GM12878 (cell line): Measurements from ENCODE around the gene ANKRD55. TPM values are rescaled to one million over a fixed set of nuclear protein-coding genes. Genes with fewer than 3 reads are reported as not detected.
"Not testable (repeated sequence)": the region's sequence is repeated elsewhere in the genome, so short reads cannot be mapped to it uniquely, and the experiment has no call there.

Experiments
- ATAC-seq: fragments of 200-7000 bp; cut with Tn5 transposase; 3 replicates; pipeline ENCODE4 v1.9.1; 2020; ENCODE audit warnings: mild to moderate bottlenecking, moderate library complexity
- BruUV-seq: library from RNA; stranded (reverse); fragments of 400-500 nt; replicated peaks from 2 replicates; lab custom pipeline; 2021; lab: Mats Ljungman, UMichigan
- CTCF ChIA-PET: fragments of 300-600 bp; sonication (Branson Sonifier 250); formaldehyde crosslinking; extraction: SDS; loops from one replicate; lab custom pipeline; 2021; ENCODE audit warnings: inconsistent platforms; lab: Yijun Ruan, JAX
- POLR2A ChIA-PET: fragments of 350-600 bp; formaldehyde crosslinking; extraction: SDS; loops from one replicate; lab custom pipeline; 2021; ENCODE audit warnings: inconsistent platforms; lab: Charles Lee
- RAD21 ChIA-PET: fragments of 300-600 bp; sonication (Branson Sonifier 250); formaldehyde crosslinking; loops from one replicate; lab custom pipeline; 2023; ENCODE audit warnings: antibody characterized with exemption; ENCODE audit not compliant: unreplicated experiment; lab: Charles Lee
- SMC1A ChIA-PET: fragments of 300-600 bp; sonication (Branson Sonifier 250); formaldehyde crosslinking; loops from one replicate; lab custom pipeline; 2023; ENCODE audit not compliant: unreplicated experiment, uncharacterized antibody; lab: Charles Lee
- DNase-seq: peaks from one replicate; pipeline ENCODE4 v3.0.0-alpha.2; 2011; ENCODE audit warnings: low read depth, low spot score
- FAIRE-seq: peaks from 3 replicates; lab custom pipeline; 2011; peaks lifted over from hg19 to GRCh38; lab: Jason Lieb, UNC
- H2AFZ ChIP-seq: 2 replicates; pipeline ENCODE4 v1.6.0; 2011; ENCODE audit warnings: low read depth, low read length, control low read depth; ENCODE audit not compliant: control insufficient read depth
- H3K27ac ChIP-seq: 2 replicates; pipeline ENCODE4 v1.5.1; 2011; ENCODE audit warnings: control low read depth; ENCODE audit not compliant: control insufficient read depth, insufficient read depth
- H3K27me3 ChIP-seq, 2 experiments: replicated peaks in 1 of 2; 2 replicates each; pipeline versions ENCODE4 v1.6.0 to v1.6.1; 2011; ENCODE audit warnings: low read length in 1 of 2; ENCODE audit not compliant: control insufficient read depth in 2 of 2, insufficient read depth in 2 of 2
- H3K36me3 ChIP-seq, 2 experiments: 2 replicates each; pipeline ENCODE4 v1.5.1; 2011; ENCODE audit warnings: low read length in 1 of 2; ENCODE audit not compliant: control insufficient read depth in 2 of 2, insufficient read depth in 2 of 2
- H3K4me1 ChIP-seq: 2 replicates; pipeline ENCODE4 v1.6.1; 2011; ENCODE audit warnings: mild to moderate bottlenecking, low read length, moderate library complexity, mixed read lengths; ENCODE audit not compliant: control insufficient read depth, insufficient read depth
- H3K4me2 ChIP-seq: 2 replicates; pipeline ENCODE4 v1.6.0; 2011; ENCODE audit warnings: control low read depth; ENCODE audit not compliant: control insufficient read depth, insufficient read depth
- H3K4me3 ChIP-seq: fragments of 200-600 bp; sonication (generic); 2 replicates; pipeline ENCODE4 v1.5.1; 2016
- H3K79me2 ChIP-seq: 2 replicates; pipeline ENCODE4 v1.6.0; 2011; ENCODE audit warnings: low read length; ENCODE audit not compliant: control insufficient read depth, insufficient read depth
- H3K9ac ChIP-seq: 2 replicates; pipeline ENCODE4 v1.8.0; 2011; ENCODE audit warnings: low read length, control low read depth, mixed read lengths; ENCODE audit not compliant: control insufficient read depth, insufficient read depth
- H3K9me3 ChIP-seq: replicated peaks from 3 replicates; pipeline ENCODE4 v1.5.1; 2011; ENCODE audit warnings: mild to moderate bottlenecking, low read length; ENCODE audit not compliant: control insufficient read depth, insufficient read depth
- H4K20me1 ChIP-seq: 2 replicates; pipeline ENCODE4 v1.6.0; 2011; ENCODE audit not compliant: control insufficient read depth, insufficient read depth
- ATF3 ChIP-seq: IDR thresholded peaks from 2 replicates; pipeline ENCODE4 v1.6.1; 2011; ENCODE audit warnings: low read depth, mild to moderate bottlenecking, low read length, moderate library complexity, borderline replicate concordance; ENCODE audit errors: extremely low read depth
- ATF7 ChIP-seq: fragments of 450-650 bp; IDR thresholded peaks from 2 replicates; pipeline ENCODE4 v1.6.1; 2016; ENCODE audit warnings: low read depth, mild to moderate bottlenecking
- BHLHE40 ChIP-seq, 2 experiments: fragments of 450-650 bp in 1 of 2; IDR thresholded peaks; 2 replicates each; pipeline ENCODE4 v1.6.1; 2011 to 2017; ENCODE audit warnings: low read depth in 2 of 2, borderline replicate concordance in 1 of 2, improper control_type of control experiment in 1 of 2, low read length in 1 of 2, mild to moderate bottlenecking in 1 of 2
- HDGF ChIP-seq: fragments of 450-650 bp; IDR thresholded peaks from 2 replicates; pipeline ENCODE4 v1.6.1; 2016; ENCODE audit warnings: antibody characterized with exemption
- IRF4 ChIP-seq: IDR thresholded peaks from 2 replicates; pipeline ENCODE4 v1.6.1; 2011; ENCODE audit warnings: low read depth, low read length
- JUND ChIP-seq: IDR thresholded peaks from 2 replicates; pipeline ENCODE4 v1.6.1; 2012; ENCODE audit warnings: low read depth, mild to moderate bottlenecking, low read length, improper control_type of control experiment, moderate library complexity
- SMARCA5 ChIP-seq: fragments of 450-650 bp; IDR thresholded peaks from 2 replicates; pipeline ENCODE4 v1.6.1; 2017; ENCODE audit warnings: mild to moderate bottlenecking
- SMC3 ChIP-seq: IDR thresholded peaks from 2 replicates; pipeline ENCODE4 v1.6.1; 2011; ENCODE audit warnings: low read length, improper control_type of control experiment, borderline replicate concordance
- SPI1 ChIP-seq: IDR thresholded peaks from 2 replicates; pipeline ENCODE4 v1.6.1; 2011; ENCODE audit warnings: low read depth, mild to moderate bottlenecking, low read length, moderate library complexity, borderline replicate concordance; ENCODE audit not compliant: insufficient read depth
- STAT3 ChIP-seq: IDR thresholded peaks from 2 replicates; pipeline ENCODE4 v1.6.1; 2011; ENCODE audit warnings: low read depth, low read length, improper control_type of control experiment
- TCF7 ChIP-seq: IDR thresholded peaks from 2 replicates; pipeline ENCODE4 v1.6.1; 2014; ENCODE audit warnings: antibody characterized with exemption, borderline replicate concordance
- ZNF217 ChIP-seq: fragments of 450-650 bp; IDR thresholded peaks from 2 replicates; pipeline ENCODE4 v1.6.1; 2017; ENCODE audit warnings: antibody characterized with exemption, mild to moderate bottlenecking
- ZNF24 ChIP-seq: fragments of 450-650 bp; IDR thresholded peaks from 2 replicates; pipeline ENCODE4 v1.6.1; 2017; ENCODE audit warnings: antibody characterized with exemption, mild to moderate bottlenecking
- in situ Hi-C: fragments of 300-500 bp; cut with MboI; formaldehyde crosslinking; loops from 9 replicates; pipeline ENCODE4 v1.14.3; 2018; ENCODE audit warnings: mixed read lengths
- intact Hi-C: fragments of 100-400 bp; cut with micrococcal nuclease; formaldehyde crosslinking; loops from one replicate; pipeline ENCODE4 v1.14.2; 2022; ENCODE audit not compliant: unreplicated experiment
- polyA plus RNA-seq, 11 experiments: library from polyadenylated mRNA; depleted of rRNA in 4 of 11; unstranded in 6 of 11; stranded (reverse) in 5 of 11; fragments of >200 nt; fragmentation: Nextera tagmentation in 4 of 11; fragmentation: Illumina TruSeq in 1 of 11; extraction: Ambion mirVana in 4 of 11; extraction: Trizol in 1 of 11; gene quantifications; 1 replicate in 1 of 11; 2 replicates in 10 of 11; pipeline versions ENCODE4 v1.2.1 to v1.2.3, GENCODE V29; 2011 to 2016; ENCODE audit warnings: inconsistent platforms in 2 of 11, missing spikeins in 2 of 11, low read depth in 1 of 11
- total RNA-seq, 4 experiments: library from RNA; depleted of rRNA in 3 of 4; stranded (reverse); fragments of >200 nt in 3 of 4; fragmentation: Illumina TruSeq in 1 of 4; extraction: Trizol in 1 of 4; gene quantifications; 2 replicates each; pipeline versions ENCODE4 v1.2.1 to v1.2.3, GENCODE V29; 2013 to 2021
- TF ChIP-seq, protein P1 (sequence below): fragments of 450-650 bp; IDR thresholded peaks from 2 replicates; pipeline ENCODE4 v1.6.1; 2016; ENCODE audit warnings: mild to moderate bottlenecking, moderate library complexity, borderline replicate concordance
- TF ChIP-seq, protein P2 (sequence below): fragments of 450-650 bp; IDR thresholded peaks from 2 replicates; pipeline ENCODE4 v1.6.1; 2016; ENCODE audit warnings: mild to moderate bottlenecking

The ANKRD55 gene
- total and polyA plus RNA-seq, 10 of the 15 experiments (the other 5 are each of a cell fraction or from before 2014, with no cell fraction given), result 0.04 TPM; not detected in 9

DNA sequence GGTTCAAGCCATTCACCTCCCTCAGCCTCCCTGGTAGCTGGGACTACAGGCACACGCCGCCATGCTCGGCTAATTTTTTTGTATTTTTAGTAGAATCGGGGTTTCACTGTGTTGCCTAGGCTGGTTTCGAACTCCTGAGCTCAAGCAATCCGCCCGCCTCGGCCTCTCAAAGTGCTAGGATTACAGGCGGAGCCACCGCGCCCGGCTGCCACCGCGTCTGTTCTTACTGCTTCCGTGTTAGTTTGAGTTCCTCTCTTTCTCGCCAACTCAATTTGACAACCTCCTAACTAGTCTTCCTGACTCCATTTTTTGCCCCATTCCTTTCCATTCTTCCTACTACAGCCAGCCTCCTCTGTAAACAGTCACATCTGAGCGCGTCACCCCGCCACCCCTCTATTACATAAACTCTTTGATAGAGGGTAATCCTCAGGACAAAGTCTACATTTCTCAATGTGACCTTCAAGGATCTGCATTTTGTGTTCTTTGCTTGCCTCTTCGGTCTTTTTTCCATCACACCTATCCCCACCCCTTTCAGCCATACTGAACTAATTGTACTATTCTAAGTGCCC lies 149.8 kb downstream of the ANKRD55 start (continued):
- TF ChIP-seq ATF3 (no peak), BHLHE40 (IDR thresholded peaks at IDR 0.05; ENCODE audit: borderline replicate concordance in 1 of 2, low read depth in 2 of 2, low read length in 1 of 2) (no peak), TCF7 (no peak)
- TF ChIP-seq, protein P1, sequence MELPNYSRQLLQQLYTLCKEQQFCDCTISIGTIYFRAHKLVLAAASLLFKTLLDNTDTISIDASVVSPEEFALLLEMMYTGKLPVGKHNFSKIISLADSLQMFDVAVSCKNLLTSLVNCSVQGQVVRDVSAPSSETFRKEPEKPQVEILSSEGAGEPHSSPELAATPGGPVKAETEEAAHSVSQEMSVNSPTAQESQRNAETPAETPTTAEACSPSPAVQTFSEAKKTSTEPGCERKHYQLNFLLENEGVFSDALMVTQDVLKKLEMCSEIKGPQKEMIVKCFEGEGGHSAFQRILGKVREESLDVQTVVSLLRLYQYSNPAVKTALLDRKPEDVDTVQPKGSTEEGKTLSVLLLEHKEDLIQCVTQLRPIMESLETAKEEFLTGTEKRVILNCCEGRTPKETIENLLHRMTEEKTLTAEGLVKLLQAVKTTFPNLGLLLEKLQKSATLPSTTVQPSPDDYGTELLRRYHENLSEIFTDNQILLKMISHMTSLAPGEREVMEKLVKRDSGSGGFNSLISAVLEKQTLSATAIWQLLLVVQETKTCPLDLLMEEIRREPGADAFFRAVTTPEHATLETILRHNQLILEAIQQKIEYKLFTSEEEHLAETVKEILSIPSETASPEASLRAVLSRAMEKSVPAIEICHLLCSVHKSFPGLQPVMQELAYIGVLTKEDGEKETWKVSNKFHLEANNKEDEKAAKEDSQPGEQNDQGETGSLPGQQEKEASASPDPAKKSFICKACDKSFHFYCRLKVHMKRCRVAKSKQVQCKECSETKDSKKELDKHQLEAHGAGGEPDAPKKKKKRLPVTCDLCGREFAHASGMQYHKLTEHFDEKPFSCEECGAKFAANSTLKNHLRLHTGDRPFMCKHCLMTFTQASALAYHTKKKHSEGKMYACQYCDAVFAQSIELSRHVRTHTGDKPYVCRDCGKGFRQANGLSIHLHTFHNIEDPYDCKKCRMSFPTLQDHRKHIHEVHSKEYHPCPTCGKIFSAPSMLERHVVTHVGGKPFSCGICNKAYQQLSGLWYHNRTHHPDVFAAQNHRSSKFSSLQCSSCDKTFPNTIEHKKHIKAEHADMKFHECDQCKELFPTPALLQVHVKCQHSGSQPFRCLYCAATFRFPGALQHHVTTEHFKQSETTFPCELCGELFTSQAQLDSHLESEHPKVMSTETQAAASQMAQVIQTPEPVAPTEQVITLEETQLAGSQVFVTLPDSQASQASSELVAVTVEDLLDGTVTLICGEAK, result no peak

- Histone ChIP-seq H3K27ac (peak overlapping the region; percentile 35), H3K9ac (peak overlapping the region; percentile 9; the same call in 1 of the 2 replicates), H3K4me2 (peak overlapping the region; percentile 32; the same call in 1 of the 2 replicates), H3K4me1 (peaks cover 21% of the 10 kb centered on the region)
- H4K20me1 ChIP-seq, BruUV-seq, H3K4me3 ChIP-seq, in situ Hi-C loops, H2AFZ ChIP-seq, H3K9me3 ChIP-seq, H3K79me2 ChIP-seq, DNase-seq, H3K27me3 ChIP-seq, H3K36me3 ChIP-seq: not testable (repeated sequence)
- peak; percentile 64 for ATAC-seq
- ChIA-PET POLR2A (interaction anchor here (0.6 to 4.2 kb wide), 6 partner anchors 9 to 92 kb away, joined by 3 to 38 read pairs (median 5); partner anchors contain the start of gene IL6ST), RAD21 (interaction anchor here (0.8 to 6.0 kb wide), 14 partner anchors 8 to 145 kb away, joined by 3 to 92 read pairs (median 14); partner anchors contain the start of gene IL6ST), SMC1A (interaction anchor here (0.7 to 7.8 kb wide), 16 partner anchors 9 to 119 kb away, joined by 3 to 130 read pairs (median 6); no protein-coding TSS in a partner anchor), CTCF (interaction anchor here (0.7 to 4.6 kb wide), 8 partner anchors 9 to 120 kb away, joined by 3 to 24 read pairs (median 4); no protein-coding TSS in a partner anchor)
- FAIRE-seq, result peak; percentile 31
- intact Hi-C loops, result loop anchor here (2.0 kb wide), 1 partner anchor 54 kb away; no protein-coding TSS in a partner anchor
- TF ChIP-seq STAT3 (0 out of 2 replicates have a peak, but pooled peaks have one; percentile 49), HDGF (peak; percentile 50), SPI1 (peak; percentile 36; the same call in 1 of the 2 replicates), SMC3 (peak; percentile 31; the same call in 1 of the 2 replicates), ATF7 (peak; percentile 52; the same call in 1 of the 2 replicates), JUND (0 out of 2 replicates have a peak, but pooled peaks have one; percentile 41), IRF4 (0 out of 2 replicates have a peak, but pooled peaks have one; percentile 5), ZNF217 (peak; percentile 9; the same call in 1 of the 2 replicates), SMARCA5 (peak; percentile 19; the same call in 1 of the 2 replicates), ZNF24 (0 out of 2 replicates have a peak, but pooled peaks have one; percentile 5)
- TF ChIP-seq, protein P2, sequence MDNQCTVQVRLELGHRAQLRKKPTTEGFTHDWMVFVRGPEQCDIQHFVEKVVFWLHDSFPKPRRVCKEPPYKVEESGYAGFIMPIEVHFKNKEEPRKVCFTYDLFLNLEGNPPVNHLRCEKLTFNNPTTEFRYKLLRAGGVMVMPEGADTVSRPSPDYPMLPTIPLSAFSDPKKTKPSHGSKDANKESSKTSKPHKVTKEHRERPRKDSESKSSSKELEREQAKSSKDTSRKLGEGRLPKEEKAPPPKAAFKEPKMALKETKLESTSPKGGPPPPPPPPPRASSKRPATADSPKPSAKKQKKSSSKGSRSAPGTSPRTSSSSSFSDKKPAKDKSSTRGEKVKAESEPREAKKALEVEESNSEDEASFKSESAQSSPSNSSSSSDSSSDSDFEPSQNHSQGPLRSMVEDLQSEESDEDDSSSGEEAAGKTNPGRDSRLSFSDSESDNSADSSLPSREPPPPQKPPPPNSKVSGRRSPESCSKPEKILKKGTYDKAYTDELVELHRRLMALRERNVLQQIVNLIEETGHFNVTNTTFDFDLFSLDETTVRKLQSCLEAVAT, result peak; percentile 11; the same call in 1 of the 2 replicates
Measured at GRCh38 chr5:56081053-56081642, 152.0 kb downstream of the ANKRD55 start.
